GM20000 (cell line): ENCODE measurements around the gene NLGN4X.

ENCODE experiments used
- DNase-seq: peaks from one replicate; pipeline ENCODE4 v3.0.0; 2012; ENCODE audit warnings: low spot score
- CTCF ChIP-seq: IDR thresholded peaks from 2 replicates; pipeline ENCODE4 v1.5.1; 2012; ENCODE audit warnings: mild to moderate bottlenecking, control low read depth; ENCODE audit errors: extremely low read depth, missing control alignments

The NLGN4X gene

GRCh38 chrX:6019076-6019475 lies 209.6 kb downstream of the NLGN4X start:
- TF ChIP-seq CTCF = no peak
- DNase-seq = no peak

GRCh38 chrX:6015423-6015822 lies 213.2 kb downstream of the NLGN4X start:
- TF ChIP-seq CTCF = no peak
- no peak for DNase-seq

GRCh38 chrX:6012357-6012756 lies 216.3 kb downstream of the NLGN4X start:
- TF ChIP-seq CTCF = no peak
- no peak for DNase-seq

- DNase-seq = no peak
- no peak for TF ChIP-seq CTCF
Observed at GRCh38 chrX:6005856-6006255, 222.8 kb downstream of the NLGN4X start.

- no peak for DNase-seq
- no peak for TF ChIP-seq CTCF
Observed at GRCh38 chrX:6004529-6004928, 224.1 kb downstream of the NLGN4X start.

GRCh38 chrX:6002056-6002455 lies 226.6 kb downstream of the NLGN4X start:
- TF ChIP-seq CTCF = no peak
- DNase-seq = no peak

GRCh38 chrX:5998901-5999300 lies 229.8 kb downstream of the NLGN4X start:
- no peak for DNase-seq
- TF ChIP-seq CTCF = no peak
